GM15510 (cell line): ENCODE measurements around the gene SART1.

Experiments
- POLR2A ChIP-seq: IDR thresholded peaks from 3 replicates; pipeline ENCODE4 v1.6.1; 2011; ENCODE audit warnings: borderline replicate concordance; ENCODE audit not compliant: insufficient read length; ENCODE audit errors: extremely low read depth

Gene SART1

DNA sequence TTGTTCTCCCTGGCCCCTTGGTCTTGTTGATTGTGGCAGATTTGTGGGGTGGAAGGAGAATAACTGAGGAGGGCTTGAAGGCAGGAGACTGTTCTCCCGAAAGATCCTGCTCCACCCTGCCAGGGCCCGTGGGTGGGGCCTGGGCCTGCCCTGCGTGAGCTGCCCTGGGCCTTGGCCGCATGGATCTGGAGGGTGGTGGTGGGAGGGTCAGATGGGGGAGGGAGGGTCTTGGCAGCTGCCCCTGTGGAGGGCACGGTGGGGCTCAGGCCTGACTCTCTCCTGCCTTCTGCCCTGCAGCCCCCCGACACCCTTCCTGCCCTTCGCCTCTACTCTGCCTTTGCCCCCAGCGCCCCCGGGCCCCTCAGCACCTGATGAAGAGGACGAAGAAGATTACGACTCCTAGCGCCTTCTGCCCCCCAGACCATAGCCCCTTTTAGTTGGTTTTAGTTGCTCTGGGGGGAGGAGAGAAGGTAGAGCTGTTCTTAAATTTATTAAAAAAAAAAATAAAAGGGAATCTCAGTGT is 40.4 kb upstream of the SART1 start:
- TF ChIP-seq POLR2A: no peak

DNA sequence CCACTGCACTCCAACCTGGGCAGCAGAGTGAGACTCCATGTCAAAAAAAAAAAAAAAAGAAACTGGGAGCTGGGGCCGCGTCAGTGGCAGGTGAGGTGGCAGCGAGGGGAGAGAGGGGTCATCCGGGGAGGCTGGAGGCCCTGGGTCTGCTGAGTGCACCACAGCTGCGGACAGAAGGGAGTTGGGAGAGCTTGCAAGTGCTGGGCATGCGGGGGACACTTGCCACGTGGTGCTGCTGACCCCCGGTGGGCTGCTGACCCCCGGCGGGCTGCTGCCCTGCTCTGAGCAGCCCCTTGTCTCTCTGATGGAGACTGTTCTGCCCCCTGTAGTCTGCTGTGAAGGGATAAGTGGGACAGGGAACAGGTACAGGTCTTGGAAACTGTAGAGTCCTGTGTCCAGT is 39.7 kb upstream of the SART1 start:
- TF ChIP-seq POLR2A: no peak

DNA sequence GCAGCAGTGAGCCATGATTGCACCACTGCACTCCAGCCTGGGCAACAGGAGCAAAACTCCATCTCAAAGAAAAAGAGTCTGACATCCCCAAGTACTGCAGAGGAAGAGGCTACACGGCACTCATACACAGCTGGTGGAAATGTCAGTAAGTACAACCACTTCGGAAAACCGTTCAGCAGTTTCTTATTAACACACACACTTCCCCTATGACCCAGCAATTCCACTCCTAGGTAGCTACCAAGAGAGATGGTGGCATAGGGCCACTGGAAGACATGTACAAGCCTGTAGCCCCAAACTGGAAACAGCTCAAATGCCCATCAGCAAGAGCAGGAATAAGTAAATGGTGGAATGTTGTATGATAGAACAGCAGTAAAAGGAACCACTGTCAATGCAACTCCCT is 39.0 kb upstream of the SART1 start:
- no peak for TF ChIP-seq POLR2A

DNA sequence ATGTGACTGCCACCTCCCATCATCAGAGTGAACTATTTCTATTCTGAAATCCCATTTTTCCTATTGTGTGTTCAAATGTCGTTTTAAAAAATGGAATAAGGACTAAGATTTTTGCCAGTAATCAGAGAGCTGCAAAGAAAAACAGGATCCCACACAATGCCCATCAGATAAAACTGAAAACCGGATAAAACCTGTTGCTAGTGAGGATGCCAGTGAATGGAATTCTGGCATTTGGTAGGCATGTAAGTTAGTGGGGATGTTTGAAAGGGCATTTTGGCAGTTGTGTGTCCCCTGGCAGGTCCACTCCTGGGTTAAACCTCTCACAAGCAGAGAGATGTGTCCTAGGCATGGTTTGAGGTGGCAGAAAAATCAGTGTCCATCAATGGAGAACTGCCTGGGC is 36.1 kb upstream of the SART1 start:
- TF ChIP-seq POLR2A: no peak

DNA sequence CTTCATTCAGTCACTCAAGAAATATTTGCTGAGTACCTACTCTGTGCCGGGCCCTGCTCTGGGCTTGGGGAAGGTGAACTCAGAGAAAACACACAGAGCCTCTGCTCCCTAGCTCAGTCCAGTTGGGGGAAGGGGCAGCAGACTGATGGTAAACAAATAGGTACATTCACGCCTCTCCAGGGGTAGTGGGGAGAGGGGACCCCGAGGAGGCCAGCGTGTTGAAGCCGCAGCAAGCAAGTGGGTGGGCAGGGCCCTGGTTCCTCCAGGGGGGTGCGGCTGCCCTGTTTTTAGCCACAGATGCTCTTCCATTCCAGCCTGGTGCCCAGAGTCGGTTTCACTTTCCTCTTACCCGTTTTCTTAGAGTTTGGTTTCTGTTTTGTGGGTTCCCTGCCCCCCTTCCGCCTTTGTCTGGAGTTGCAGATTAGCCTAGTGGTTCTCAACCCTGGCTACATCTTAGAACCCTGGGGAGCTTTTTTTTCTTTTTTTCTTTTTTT is 33.6 kb upstream of the SART1 start:
- peak; percentile 54 for TF ChIP-seq POLR2A

DNA sequence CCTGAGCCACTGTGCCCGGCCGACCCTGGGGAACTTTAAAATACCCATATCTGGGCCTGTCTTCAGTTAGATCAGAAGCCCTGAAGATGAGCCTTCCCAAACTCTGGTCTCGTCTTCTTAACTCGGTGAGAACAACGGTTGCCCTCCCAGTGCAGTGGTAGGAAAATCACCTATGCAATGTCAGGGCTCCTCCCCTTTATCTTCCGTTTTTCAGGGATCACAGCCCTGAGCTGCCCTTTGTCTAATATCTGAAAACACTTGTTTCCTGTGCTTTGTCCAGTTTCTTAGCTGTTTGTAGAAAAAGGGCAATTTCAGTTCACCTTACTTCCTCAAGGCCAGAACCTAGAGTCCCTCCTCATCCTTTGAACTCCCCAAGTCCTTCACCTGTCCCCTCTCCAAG is 32.9 kb upstream of the SART1 start:
- peak; percentile 18 for TF ChIP-seq POLR2A

DNA sequence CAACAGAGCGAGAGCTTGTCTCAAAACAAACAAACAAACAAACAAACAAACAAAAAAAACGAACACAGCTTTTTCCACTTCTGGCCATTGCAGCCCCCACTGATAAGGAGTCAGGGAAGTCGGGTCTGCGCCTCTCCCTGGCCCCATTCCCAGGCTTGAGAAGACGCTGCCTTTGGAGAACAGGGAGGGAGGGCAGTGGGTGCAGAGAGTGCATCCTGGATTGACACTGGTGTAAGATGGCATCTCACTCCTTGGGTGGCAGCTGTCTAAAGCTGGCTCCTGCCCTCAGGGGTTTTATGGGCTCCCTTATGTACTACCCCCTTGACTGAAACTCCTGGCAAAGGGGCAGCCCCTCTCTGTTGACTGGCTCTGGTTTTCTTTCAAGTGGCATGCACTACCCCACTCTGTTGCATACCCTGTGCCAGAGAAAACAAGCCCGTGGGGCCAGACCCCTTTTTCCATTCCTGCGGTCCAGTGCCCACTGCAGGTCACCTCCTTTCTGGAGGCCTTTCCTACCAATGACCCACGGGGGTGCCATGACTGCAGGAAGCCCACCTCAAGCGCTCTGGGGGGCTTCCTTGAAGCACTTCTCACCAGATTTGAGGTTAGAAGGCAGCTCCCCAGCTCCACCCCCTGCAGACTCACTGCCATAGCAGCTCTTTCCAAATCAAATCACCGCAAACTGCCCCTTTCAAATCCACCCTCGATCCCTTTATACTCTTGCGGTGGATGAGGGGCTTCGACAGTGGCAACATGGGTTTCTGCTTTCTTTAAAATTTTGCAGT is 29.6 kb upstream of the SART1 start:
- TF ChIP-seq POLR2A: no peak

DNA sequence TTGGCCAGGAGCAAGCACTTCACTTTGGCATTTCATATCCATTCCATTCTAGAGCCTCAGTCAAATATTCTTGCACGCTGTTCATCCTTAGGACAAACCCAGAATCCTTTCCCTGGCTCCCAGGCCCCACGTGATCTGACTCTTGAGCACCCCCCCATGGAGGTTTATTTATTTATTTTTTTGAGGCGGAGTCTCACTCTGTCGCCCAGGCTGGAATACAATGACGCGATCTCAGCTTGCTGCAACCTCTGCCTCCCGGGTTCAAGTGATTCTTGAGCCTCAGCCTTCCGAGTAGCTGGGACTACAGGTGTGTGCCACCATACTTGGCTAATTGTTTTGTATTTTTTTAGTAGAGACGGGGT is 29.0 kb upstream of the SART1 start:
- TF ChIP-seq POLR2A: no peak

DNA sequence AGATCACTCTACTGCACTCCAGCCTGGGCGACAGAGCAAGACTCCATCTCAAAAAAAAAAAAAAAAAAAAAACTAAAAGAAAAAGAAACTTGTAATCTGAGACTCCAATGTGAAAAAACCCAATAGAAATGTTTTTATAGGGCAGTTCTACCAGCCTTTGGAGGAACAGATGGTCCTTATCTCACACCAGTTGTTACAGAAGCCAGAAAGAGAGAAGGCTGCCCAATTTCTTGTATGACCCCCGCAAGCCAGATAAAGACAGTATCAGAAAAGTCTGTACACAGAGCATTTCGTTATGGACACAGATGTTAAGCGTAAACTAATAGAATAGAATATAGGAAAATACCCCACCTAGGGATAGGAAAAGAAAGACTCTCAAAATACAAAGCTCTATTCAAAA is 27.5 kb upstream of the SART1 start:
- no peak for TF ChIP-seq POLR2A

DNA sequence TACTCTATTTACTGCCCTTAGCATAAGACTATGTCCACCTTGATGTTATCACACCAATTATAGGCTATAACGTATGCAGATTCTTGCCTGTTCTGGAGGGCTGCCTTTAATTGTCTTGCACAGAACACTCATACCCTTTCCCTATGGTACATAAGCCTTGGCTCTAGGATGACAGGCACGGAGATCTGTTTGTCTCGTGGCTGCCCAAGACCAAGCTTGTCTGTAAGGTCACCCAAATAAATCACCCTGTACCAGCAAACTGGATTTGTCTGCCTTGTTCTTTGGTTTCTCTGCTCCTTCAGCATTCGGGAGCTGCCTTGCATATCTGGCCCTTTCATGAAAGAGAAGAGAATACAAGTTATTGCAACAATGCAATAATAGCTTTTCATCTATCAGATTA is 23.8 kb upstream of the SART1 start:
- TF ChIP-seq POLR2A: no peak

DNA sequence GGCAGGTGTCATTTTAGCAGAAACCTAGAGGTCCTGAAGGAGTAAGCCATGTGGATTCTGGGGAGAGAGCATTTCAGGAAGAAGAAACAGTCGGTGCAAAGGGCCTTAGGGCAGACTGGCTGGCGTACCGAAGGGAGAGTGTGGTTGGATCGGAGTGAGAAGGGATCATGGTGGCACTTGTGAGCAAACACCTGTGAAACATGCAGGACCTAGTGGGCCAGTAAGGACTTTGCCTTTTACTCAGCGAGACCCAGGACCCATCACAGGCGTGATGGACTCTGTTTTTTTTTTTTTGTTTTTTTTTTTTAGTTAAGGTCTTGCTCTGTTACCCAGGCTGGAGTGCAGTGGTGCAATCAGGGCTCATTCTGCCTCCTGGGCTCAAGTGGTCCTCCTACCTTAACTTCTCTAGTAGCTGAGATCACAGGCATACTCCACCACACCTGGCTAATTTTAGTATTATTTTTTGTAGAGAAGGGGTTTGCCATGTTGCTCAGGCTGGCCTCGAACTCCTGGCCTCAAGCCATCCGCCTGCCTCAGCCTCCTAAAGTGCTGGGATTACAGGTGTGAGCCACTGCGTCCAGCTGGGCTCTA is 19.7 kb upstream of the SART1 start:
- TF ChIP-seq POLR2A: no peak

DNA sequence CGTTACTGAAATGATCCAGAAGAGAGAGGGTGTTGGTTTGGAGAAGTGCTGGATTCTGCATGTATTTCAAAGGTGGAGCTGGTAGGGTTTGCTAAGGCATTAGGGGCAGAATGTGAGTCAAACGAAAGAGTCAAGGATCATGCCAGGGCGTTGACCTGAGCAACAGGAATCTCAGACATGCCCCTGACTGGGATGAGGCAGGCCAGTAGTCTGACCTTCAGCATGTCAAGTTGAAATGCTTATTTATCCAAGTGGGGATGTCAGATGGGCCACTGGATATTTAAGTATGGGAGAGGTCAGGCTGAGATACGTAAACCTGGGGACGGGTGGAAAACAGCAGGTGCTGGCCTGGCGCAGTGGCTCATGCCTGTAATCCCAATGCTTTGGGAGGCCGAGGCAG is 19.0 kb upstream of the SART1 start:
- no peak for TF ChIP-seq POLR2A

DNA sequence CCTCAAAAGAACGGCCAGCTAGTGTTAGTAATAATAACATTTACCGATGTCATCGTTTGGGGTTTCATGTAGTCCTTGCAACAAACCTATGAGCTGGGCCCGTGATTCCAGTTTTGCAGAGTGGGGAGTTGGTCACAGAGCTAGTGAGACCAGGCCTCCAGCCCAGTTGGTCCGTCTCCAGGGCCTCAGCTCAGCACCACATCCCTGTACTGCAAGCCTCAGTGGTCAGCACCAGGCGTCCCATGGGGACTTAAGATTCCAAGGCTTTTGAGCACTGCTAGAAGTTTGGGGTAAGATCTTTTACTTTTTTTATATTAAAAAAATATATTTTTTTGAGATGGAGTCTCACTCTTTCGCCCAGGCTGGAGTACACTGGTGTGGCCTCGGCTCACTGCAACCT is 17.3 kb upstream of the SART1 start:
- TF ChIP-seq POLR2A: no peak

DNA sequence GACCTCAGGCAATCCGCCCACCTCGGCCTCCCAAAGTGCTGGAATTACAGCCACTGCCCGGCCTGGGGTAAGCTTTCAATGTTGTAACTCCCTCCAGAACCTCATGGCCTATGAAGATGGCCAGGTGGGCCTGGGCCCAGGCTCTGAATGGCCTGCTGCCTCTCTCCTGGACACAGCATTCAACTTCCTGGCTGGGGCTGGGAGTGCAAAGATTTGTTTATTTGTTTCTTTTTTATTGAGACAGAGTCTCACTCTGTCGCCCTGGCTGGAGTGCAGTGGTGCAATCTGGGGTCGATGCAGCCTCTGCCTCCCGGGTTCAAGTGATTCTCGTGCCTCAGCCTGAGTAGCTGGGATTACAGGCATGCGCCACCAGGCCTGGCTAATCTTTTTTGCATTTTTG is 16.8 kb upstream of the SART1 start:
- TF ChIP-seq POLR2A: no peak

DNA sequence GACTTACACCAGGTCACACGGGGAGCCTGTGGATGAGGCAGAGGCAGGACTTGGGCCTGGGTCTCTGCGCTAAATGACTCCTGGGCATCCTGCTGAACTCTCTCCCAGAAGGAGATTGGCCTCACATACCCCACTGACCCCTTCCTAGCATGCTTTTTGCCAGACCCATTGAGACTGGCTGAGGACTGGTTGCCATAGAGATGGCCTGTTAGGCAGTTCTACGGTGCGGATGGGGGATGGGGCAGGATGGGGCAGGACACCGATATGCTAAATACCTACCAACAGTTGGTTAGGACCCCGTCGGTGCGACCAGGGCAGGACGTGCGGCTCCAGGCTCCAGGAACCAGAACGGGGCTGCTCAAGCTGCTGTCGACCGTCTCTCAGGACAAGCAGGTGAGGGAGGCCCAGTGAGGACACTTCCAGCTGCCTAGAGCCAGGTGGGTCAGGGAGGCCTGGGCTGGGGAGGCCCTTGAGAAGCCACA is 16.1 kb upstream of the SART1 start, which contains the start of gene TSGA10IP:
TSGA10IP (plus strand) TSS at position 51 of the 482 bp plus-strand sequence; CDS start at position 247, 196 bp downstream.
- no peak for TF ChIP-seq POLR2A
